HEK293T (cell line): ENCODE measurements around the gene WNK1.

Experiments
- BHLHE40 ChIP-seq: fragments of 450-650 bp; IDR thresholded peaks from 2 replicates; pipeline ENCODE4 v1.6.1; 2016; ENCODE audit warnings: mild to moderate bottlenecking, moderate library complexity, borderline replicate concordance
- FOXA1 ChIP-seq: fragments of 450-650 bp; IDR thresholded peaks from 2 replicates; pipeline ENCODE4 v1.6.1; 2016; ENCODE audit warnings: mild to moderate bottlenecking
- FOXK2 ChIP-seq: fragments of 450-650 bp; IDR thresholded peaks from 2 replicates; pipeline ENCODE4 v1.6.1; 2016; ENCODE audit warnings: mild to moderate bottlenecking
- SP1 ChIP-seq: fragments of 450-650 bp; IDR thresholded peaks from 2 replicates; pipeline ENCODE4 v1.6.1; 2017
- SUZ12 ChIP-seq: fragments of 450-650 bp; IDR thresholded peaks from 2 replicates; pipeline ENCODE4 v1.6.1; 2016; ENCODE audit warnings: mild to moderate bottlenecking
- TARDBP ChIP-seq: fragments of 450-650 bp; IDR thresholded peaks from 2 replicates; pipeline ENCODE4 v1.6.1; 2016
- ZNF384 ChIP-seq: fragments of 450-650 bp; IDR thresholded peaks from 2 replicates; pipeline ENCODE4 v1.6.1; 2016
- TF ChIP-seq, protein P1 (sequence below): fragments of 450-650 bp; IDR thresholded peaks from 2 replicates; pipeline ENCODE4 v1.6.1; 2016

DNA sequence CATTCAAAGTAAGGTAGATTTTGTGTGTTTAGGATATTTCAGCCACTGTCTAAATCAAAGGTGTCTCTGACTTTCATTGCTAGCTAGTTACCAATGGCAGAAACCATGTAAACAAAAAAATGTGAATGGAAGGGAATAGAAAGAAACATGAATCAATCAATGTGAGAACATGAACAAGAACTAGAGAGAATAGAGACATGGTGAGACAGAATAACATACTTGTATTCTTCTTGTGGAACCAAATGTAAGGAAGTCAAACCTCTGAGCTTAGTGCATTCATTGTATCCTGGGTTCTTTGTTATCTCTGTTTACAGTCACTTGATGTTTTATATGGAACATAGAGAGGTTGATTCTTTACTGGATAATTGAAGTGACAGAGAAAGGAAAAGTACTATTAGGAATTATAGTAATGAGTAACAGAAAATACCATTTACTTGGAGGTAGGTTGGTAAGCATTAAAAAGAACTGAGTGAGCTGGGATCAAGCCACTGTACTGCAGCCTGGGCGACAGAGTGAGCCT, 2.6 kb upstream of the WNK1 start:
- TF ChIP-seq, protein P1, sequence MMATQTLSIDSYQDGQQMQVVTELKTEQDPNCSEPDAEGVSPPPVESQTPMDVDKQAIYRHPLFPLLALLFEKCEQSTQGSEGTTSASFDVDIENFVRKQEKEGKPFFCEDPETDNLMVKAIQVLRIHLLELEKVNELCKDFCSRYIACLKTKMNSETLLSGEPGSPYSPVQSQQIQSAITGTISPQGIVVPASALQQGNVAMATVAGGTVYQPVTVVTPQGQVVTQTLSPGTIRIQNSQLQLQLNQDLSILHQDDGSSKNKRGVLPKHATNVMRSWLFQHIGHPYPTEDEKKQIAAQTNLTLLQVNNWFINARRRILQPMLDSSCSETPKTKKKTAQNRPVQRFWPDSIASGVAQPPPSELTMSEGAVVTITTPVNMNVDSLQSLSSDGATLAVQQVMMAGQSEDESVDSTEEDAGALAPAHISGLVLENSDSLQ, result no peak
- no peak for TF ChIP-seq FOXK2
- TF ChIP-seq TARDBP, result no peak
- no peak for TF ChIP-seq SP1
- TF ChIP-seq ZNF384, result no peak
- TF ChIP-seq BHLHE40, result no peak
- TF ChIP-seq SUZ12, result no peak
- no peak for TF ChIP-seq FOXA1
